HepG2 (cell line): ENCODE data around the gene AGBL1. TPM values are rescaled to one million over a fixed set of nuclear protein-coding genes. Genes with fewer than 3 reads are reported as not detected.

Experiments
- ATAC-seq: fragments of 200-7000 bp; cut with Tn5 transposase; 3 replicates; pipeline ENCODE4 v1.9.1; 2020; ENCODE audit warnings: mild to moderate bottlenecking, moderate library complexity
- BruUV-seq: library from RNA; stranded (reverse); fragments of 400-500 nt; replicated peaks from 2 replicates; lab custom pipeline; 2021; lab: Mats Ljungman, UMichigan
- CTCF ChIA-PET: fragments of 300-600 bp; formaldehyde crosslinking; extraction: SDS; loops from one replicate; lab custom pipeline; 2021; ENCODE audit warnings: low total read pairs, inconsistent platforms, low intra/inter-chr PET ratio; lab: Yijun Ruan, JAX
- POLR2A ChIA-PET: fragments of 350-600 bp; sonication (Branson Sonifier 250); formaldehyde crosslinking; loops from one replicate; lab custom pipeline; 2020; ENCODE audit warnings: antibody characterized with exemption, inconsistent platforms; lab: Yijun Ruan, JAX
- DNase-seq: peaks from one replicate; pipeline ENCODE4 v3.0.0-alpha.2; 2015; ENCODE audit warnings: low spot score
- FAIRE-seq: peaks from 3 replicates; lab custom pipeline; 2011; peaks lifted over from hg19 to GRCh38; lab: Jason Lieb, UNC
- H2AFZ ChIP-seq: one replicate; pipeline ENCODE4 v1.6.1; 2011; ENCODE audit warnings: low read length, inconsistent platforms
- H3K27ac ChIP-seq: fragments of 300-600 bp; 3 replicates; pipeline ENCODE4 v1.8.0; 2011; ENCODE audit warnings: mixed run types, mild to moderate bottlenecking, mixed read lengths, low read length, inconsistent platforms; ENCODE audit not compliant: insufficient read depth; ENCODE audit errors: extremely low read length
- H3K27me3 ChIP-seq, 2 experiments: fragments of 200-600 bp in 1 of 2; 2 replicates in 1 of 2; 3 replicates in 1 of 2; pipeline versions ENCODE4 v1.6.0 to v1.8.0; 2011; ENCODE audit warnings: low read length in 2 of 2, mild to moderate bottlenecking in 2 of 2, moderate library complexity in 2 of 2, inconsistent platforms in 1 of 2; ENCODE audit not compliant: insufficient read depth in 2 of 2, control insufficient read depth in 1 of 2
- H3K36me3 ChIP-seq, 2 experiments: fragments of 200-600 bp in 1 of 2; replicated peaks in 1 of 2; 2 replicates in 1 of 2; 3 replicates in 1 of 2; pipeline versions ENCODE4 v1.5.1 to v1.8.0; 2011; ENCODE audit warnings: low read length in 2 of 2, inconsistent platforms in 1 of 2; ENCODE audit not compliant: insufficient read depth in 2 of 2, control insufficient read depth in 1 of 2
- H3K4me1 ChIP-seq: 2 replicates; pipeline ENCODE4 v1.5.1; 2012; ENCODE audit warnings: low read length, inconsistent platforms; ENCODE audit not compliant: insufficient read depth
- H3K4me2 ChIP-seq: 2 replicates; pipeline ENCODE4 v1.6.0; 2011; ENCODE audit warnings: low read depth, low read length, inconsistent platforms
- H3K4me3 ChIP-seq, 3 experiments: fragments of 200-600 bp in 1 of 3; sonication (generic), shearing (Covaris generic) in 1 of 3; replicated peaks in 1 of 3; 2 replicates each; pipeline ENCODE4 v1.5.1; 2011 to 2016; ENCODE audit warnings: low read length in 3 of 3, inconsistent platforms in 2 of 3, low read depth in 2 of 3, mild to moderate bottlenecking in 2 of 3, control low read depth in 1 of 3, mixed read lengths in 1 of 3; ENCODE audit not compliant: insufficient read depth in 1 of 3
- H3K79me2 ChIP-seq: one replicate; pipeline ENCODE4 v1.6.1; 2011; ENCODE audit warnings: low read length, inconsistent platforms; ENCODE audit not compliant: insufficient read depth
- H3K9ac ChIP-seq: 2 replicates; pipeline ENCODE4 v1.6.0; 2011; ENCODE audit warnings: mild to moderate bottlenecking, low read depth, low read length, inconsistent platforms; ENCODE audit not compliant: insufficient read depth
- H3K9me3 ChIP-seq: 2 replicates; pipeline ENCODE4 v1.5.1; 2012; ENCODE audit warnings: mild to moderate bottlenecking, low read length
- H4K20me1 ChIP-seq: 2 replicates; pipeline ENCODE4 v1.6.0; 2011; ENCODE audit warnings: inconsistent platforms, mild to moderate bottlenecking, low read length, moderate library complexity; ENCODE audit not compliant: insufficient read depth
- CEBPB ChIP-seq: IDR thresholded peaks from 2 replicates; pipeline ENCODE4 v1.6.1; 2011; ENCODE audit warnings: low read depth, low read length, improper control_type of control experiment, borderline replicate concordance
- CHCHD3 ChIP-seq: sonication (generic); formaldehyde crosslinking; IDR thresholded peaks from 2 replicates; pipeline ENCODE4 v1.8.0; 2022; ENCODE audit warnings: mild to moderate bottlenecking, missing genetic modification reagents, moderate library complexity
- HNRNPL ChIP-seq: fragments of 200-400 bp; formaldehyde crosslinking; IDR thresholded peaks from 2 replicates; pipeline ENCODE4 v1.6.1; 2017; ENCODE audit warnings: mild to moderate bottlenecking, low read depth, low read length
- PREB ChIP-seq: sonication (generic); formaldehyde crosslinking; IDR thresholded peaks from 2 replicates; pipeline ENCODE4 v1.4.0; 2020; ENCODE audit warnings: missing genetic modification reagents
- RFXANK ChIP-seq: IDR thresholded peaks from 2 replicates; pipeline ENCODE4 v1.6.1; 2016
- STAT6 ChIP-seq: sonication (generic); formaldehyde crosslinking; IDR thresholded peaks from 2 replicates; pipeline ENCODE4 v1.4.0; 2020; ENCODE audit warnings: missing genetic modification reagents, mild to moderate bottlenecking, borderline replicate concordance
- TSC22D2 ChIP-seq: sonication (generic); formaldehyde crosslinking; IDR thresholded peaks from 2 replicates; pipeline ENCODE4 v1.5.1; 2020; ENCODE audit warnings: missing genetic modification reagents, mild to moderate bottlenecking, borderline replicate concordance
- ZNF101 ChIP-seq: sonication (generic); formaldehyde crosslinking; IDR thresholded peaks from 2 replicates; pipeline ENCODE4 v1.4.0; 2020; ENCODE audit warnings: mild to moderate bottlenecking, low read depth, missing genetic modification reagents, borderline replicate concordance
- ZNF841 ChIP-seq: sonication (generic); formaldehyde crosslinking; IDR thresholded peaks from 2 replicates; pipeline ENCODE4 v1.8.1; 2023; ENCODE audit warnings: missing genetic modification reagents, borderline replicate concordance
- WGBS: methylation state at CpG from one replicate; pipeline ENCODE4 v1.1.6; 2017; ENCODE audit warnings: low lambda C conversion rate; 5-methylcytosine and 5-hydroxymethylcytosine counted together
- in situ Hi-C: cut with HindIII; loops from 2 replicates; pipeline ENCODE4 v1.10.0; 2017; ENCODE audit warnings: low pct_unique_long_range_greater_than_20kb; ENCODE audit not compliant: extremely low pct_ligation_motif_present
- intact Hi-C: fragments of 100-400 bp; cut with micrococcal nuclease; formaldehyde crosslinking; loops from one replicate; pipeline ENCODE4 v1.10.0; 2022; ENCODE audit not compliant: unreplicated experiment
- polyA plus RNA-seq, 8 experiments: library from polyadenylated mRNA; depleted of rRNA in 3 of 8; stranded (reverse) in 7 of 8; unstranded in 1 of 8; fragments of >200 nt; fragmentation: Illumina TruSeq in 4 of 8; extraction: Trizol in 4 of 8; gene quantifications; 2 replicates each; pipeline versions ENCODE4 v1.2.1 to v1.2.3, GENCODE V29; 2011 to 2016; ENCODE audit warnings: low read depth in 4 of 8, missing spikeins in 1 of 8, mixed read lengths in 1 of 8; ENCODE audit not compliant: insufficient read depth in 1 of 8
- total RNA-seq, 5 experiments: library from RNA; depleted of rRNA; stranded (reverse); fragments of >200 nt; fragmentation: Illumina TruSeq; extraction: Trizol; gene quantifications; 2 replicates each; pipeline ENCODE4 v1.2.3, GENCODE V29; 2016; ENCODE audit warnings: low read depth in 1 of 5
- TF ChIP-seq, protein P1 (sequence below): sonication (generic); formaldehyde crosslinking; IDR thresholded peaks from 2 replicates; pipeline ENCODE4 v1.5.1; 2020; ENCODE audit warnings: mild to moderate bottlenecking, missing genetic modification reagents, moderate library complexity

AGBL1 gene
- total and polyA plus RNA-seq, 2 of the 13 experiments (the other 11 are each of a cell fraction or from before 2014, with no cell fraction given), result 0.01 TPM; not detected in 1

DNA sequence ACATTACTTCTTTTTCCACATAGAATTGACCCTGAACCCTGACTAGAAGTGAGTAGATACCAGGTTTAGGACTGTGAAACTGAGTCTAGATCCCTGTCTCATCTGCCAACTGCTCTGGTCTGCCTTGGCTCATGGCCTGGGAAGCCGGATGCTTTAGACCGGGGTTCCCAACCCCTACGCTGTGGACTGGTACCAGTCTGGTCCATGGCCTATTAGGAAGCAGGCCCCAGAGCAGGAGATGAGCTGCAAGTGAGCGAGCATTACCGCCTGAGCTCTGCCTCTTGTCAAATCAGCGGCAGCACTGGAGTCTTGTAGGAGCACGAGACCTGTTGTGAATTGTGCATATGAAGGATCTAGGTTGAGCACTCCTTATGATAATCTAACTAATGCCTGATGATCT is 734.2 kb downstream of the AGBL1 start (continued):
- TF ChIP-seq ZNF841 (no peak), STAT6 (CRISPR knock-in tag) (no peak)

- no peaks in the 10 kb centered on the region for H4K20me1 ChIP-seq
- ChIA-PET POLR2A (no interaction called here), CTCF (no interaction called here)
- H3K27me3 ChIP-seq, result no peaks in the 10 kb centered on the region
- no peaks in the 10 kb centered on the region for H3K4me1 ChIP-seq
- no TSS peak for BruUV-seq
- ATAC-seq (no peak), DNase-seq (no peak), FAIRE-seq (no peak)
- no peak overlapping the region for H3K4me2 ChIP-seq
- no peak overlapping the region for H3K4me3 ChIP-seq
- no peak overlapping the region for H2AFZ ChIP-seq
- H3K9me3 ChIP-seq, result peaks cover 85% of the 10 kb centered on the region
- H3K27ac ChIP-seq, result no peak overlapping the region
- TF ChIP-seq ZNF101 (CRISPR knock-in tag) (no peak), CHCHD3 (CRISPR knock-in tag) (no peak), HNRNPL (no peak), CEBPB (no peak), PREB (CRISPR knock-in tag) (no peak), TSC22D2 (no peak), RFXANK (CRISPR knock-in tag) (no peak)
- TF ChIP-seq, protein P1, sequence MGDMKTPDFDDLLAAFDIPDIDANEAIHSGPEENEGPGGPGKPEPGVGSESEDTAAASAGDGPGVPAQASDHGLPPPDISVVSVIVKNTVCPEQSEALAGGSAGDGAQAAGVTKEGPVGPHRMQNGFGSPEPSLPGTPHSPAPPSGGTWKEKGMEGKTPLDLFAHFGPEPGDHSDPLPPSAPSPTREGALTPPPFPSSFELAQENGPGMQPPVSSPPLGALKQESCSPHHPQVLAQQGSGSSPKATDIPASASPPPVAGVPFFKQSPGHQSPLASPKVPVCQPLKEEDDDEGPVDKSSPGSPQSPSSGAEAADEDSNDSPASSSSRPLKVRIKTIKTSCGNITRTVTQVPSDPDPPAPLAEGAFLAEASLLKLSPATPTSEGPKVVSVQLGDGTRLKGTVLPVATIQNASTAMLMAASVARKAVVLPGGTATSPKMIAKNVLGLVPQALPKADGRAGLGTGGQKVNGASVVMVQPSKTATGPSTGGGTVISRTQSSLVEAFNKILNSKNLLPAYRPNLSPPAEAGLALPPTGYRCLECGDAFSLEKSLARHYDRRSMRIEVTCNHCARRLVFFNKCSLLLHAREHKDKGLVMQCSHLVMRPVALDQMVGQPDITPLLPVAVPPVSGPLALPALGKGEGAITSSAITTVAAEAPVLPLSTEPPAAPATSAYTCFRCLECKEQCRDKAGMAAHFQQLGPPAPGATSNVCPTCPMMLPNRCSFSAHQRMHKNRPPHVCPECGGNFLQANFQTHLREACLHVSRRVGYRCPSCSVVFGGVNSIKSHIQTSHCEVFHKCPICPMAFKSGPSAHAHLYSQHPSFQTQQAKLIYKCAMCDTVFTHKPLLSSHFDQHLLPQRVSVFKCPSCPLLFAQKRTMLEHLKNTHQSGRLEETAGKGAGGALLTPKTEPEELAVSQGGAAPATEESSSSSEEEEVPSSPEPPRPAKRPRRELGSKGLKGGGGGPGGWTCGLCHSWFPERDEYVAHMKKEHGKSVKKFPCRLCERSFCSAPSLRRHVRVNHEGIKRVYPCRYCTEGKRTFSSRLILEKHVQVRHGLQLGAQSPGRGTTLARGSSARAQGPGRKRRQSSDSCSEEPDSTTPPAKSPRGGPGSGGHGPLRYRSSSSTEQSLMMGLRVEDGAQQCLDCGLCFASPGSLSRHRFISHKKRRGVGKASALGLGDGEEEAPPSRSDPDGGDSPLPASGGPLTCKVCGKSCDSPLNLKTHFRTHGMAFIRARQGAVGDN (CRISPR knock-in tag), result no peak
- H3K36me3 ChIP-seq, result no peaks in the 10 kb centered on the region
- intact Hi-C loops, result no loop called here
- in situ Hi-C loops, result no loop called here
- H3K79me2 ChIP-seq, result no peaks in the 10 kb centered on the region
- H3K9ac ChIP-seq, result no peak overlapping the region
- 17% methylated on average over 1 of the region's 1 CpG for WGBS
Measured at GRCh38 chr15:86829245-86829644, 749.6 kb downstream of the AGBL1 start.
